ENCODE measurements around the gene CENPN.

DNA sequence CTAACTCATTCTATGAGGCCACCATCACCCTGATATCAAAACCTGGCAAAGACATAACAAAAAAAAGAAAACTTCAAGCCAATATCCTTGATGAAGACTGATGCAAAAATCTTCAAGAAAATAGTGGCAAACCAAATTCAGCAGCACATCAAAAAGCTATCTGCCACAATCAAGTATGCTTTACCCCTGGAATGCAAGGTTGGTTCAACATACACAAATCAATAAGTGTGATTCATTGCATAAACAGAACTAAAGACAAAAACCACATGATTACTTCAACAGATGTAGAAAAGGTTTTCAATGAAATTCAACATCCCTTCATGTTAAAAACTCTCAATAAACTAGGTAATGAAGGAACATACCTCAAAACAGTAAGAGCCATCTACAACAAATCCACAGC, 48.7 kb upstream of the CENPN start:
- TF ChIP-seq, protein P1, sequence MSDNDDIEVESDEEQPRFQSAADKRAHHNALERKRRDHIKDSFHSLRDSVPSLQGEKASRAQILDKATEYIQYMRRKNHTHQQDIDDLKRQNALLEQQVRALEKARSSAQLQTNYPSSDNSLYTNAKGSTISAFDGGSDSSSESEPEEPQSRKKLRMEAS (IDR thresholded peaks at IDR 0.05): no peak
- TF ChIP-seq PRPF4 (IDR thresholded peaks at IDR 0.05; ENCODE audit: low read depth, low read length, poor library complexity, severe bottlenecking) (no peak), ETV5 (CRISPR knock-in tag; IDR thresholded peaks at IDR 0.05; ENCODE audit: borderline replicate concordance) (no peak), HCFC1 (IDR thresholded peaks at IDR 0.05; ENCODE audit: low read depth, low read length) (no peak), ZNF749 (CRISPR knock-in tag; IDR thresholded peaks at IDR 0.05; ENCODE audit: borderline replicate concordance) (no peak), NFYB (CRISPR knock-in tag; IDR thresholded peaks at IDR 0.05) (no peak), ZNF501 (CRISPR knock-in tag; IDR thresholded peaks at IDR 0.05) (no peak), SUZ12 (IDR thresholded peaks at IDR 0.05; ENCODE audit: low read depth, low read length) (no peak)

Measured in HepG2 (cell line).